GM10248 (cell line): Measurements from ENCODE around the gene ANKS3.

ENCODE experiments used
- CTCF ChIA-PET: fragments of 300-600 bp; sonication (Branson Sonifier 250); formaldehyde crosslinking; extraction: SDS; loops from one replicate; lab custom pipeline; 2021; ENCODE audit warnings: antibody characterized with exemption; lab: Yijun Ruan, JAX
- POLR2A ChIA-PET: fragments of 350-650 bp; sonication (Branson Sonifier 250); formaldehyde crosslinking; extraction: SDS; loops from one replicate; lab custom pipeline; 2020; ENCODE audit warnings: antibody characterized with exemption; lab: Yijun Ruan, JAX
- DNase-seq: peaks from one replicate; pipeline ENCODE4 v3.0.0; 2012; ENCODE audit errors: extremely low spot score
- TF ChIP-seq, protein P1 (sequence below): IDR thresholded peaks from 2 replicates; pipeline ENCODE4 v1.5.1; 2012; ENCODE audit warnings: mild to moderate bottlenecking, low read depth; ENCODE audit errors: extremely low read depth, missing control alignments, control extremely low read depth

The ANKS3 gene

DNA sequence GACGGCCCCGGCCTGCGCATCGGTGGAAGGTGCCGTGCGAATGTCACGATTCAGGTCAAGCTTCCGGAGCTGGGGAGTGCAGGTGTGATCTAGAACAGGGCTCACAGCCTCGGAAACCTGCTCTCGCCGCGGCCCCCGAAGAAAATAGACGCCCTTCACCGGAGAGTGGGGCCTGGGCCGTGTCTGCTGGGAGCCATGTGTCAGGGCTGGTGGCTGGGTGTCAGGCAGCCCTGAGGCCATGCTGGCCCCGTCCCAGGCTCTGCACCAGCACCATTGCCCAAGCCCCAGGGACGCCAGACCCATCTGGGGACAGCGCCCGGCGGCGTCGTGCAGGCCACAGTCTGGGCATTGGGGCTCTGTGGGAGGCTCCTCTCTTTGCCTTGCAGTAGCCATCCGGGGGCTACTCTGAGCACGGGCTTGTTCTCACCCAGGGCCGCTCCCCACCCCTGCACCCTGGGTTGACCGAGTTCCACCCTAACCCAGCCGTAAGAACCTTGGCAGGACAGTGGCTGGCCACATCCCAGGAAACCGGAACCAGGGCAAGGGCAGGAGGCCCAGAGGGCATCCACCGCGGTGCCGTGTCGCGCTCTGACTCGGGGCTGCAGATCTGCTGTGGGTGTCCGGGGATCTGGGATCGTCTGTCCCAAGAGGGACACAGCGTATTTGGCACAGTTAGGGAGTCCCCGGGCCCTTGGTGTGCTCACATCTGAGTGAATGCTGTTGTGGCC is 46.0 kb downstream of the ANKS3 start:
- no peak for DNase-seq
- ChIA-PET CTCF (no interaction called here), POLR2A (interaction anchor here (0.5 kb wide), 1 partner anchor 483 kb away, joined by 3 read pairs; no protein-coding TSS in a partner anchor)
- TF ChIP-seq, protein P1, sequence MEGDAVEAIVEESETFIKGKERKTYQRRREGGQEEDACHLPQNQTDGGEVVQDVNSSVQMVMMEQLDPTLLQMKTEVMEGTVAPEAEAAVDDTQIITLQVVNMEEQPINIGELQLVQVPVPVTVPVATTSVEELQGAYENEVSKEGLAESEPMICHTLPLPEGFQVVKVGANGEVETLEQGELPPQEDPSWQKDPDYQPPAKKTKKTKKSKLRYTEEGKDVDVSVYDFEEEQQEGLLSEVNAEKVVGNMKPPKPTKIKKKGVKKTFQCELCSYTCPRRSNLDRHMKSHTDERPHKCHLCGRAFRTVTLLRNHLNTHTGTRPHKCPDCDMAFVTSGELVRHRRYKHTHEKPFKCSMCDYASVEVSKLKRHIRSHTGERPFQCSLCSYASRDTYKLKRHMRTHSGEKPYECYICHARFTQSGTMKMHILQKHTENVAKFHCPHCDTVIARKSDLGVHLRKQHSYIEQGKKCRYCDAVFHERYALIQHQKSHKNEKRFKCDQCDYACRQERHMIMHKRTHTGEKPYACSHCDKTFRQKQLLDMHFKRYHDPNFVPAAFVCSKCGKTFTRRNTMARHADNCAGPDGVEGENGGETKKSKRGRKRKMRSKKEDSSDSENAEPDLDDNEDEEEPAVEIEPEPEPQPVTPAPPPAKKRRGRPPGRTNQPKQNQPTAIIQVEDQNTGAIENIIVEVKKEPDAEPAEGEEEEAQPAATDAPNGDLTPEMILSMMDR = no peak

DNA sequence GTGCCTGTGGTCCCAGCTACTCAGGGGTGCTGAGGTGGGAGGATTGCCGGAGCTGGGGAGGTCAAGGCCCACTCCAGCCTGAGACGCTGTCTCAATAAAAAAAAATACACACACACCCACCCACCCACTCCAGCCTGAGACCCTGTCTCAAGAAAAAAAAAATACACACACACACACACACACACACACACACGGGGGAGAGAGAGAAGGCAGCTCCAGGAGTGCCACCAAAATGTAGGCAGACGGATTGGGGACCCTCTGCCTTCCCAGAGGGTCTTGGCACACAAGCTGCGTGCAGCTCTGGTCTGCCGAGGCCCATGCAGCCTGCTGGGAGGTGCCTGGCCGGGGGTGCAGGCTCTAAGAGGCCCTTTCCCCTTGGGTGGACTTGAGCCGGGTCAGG is 46.7 kb downstream of the ANKS3 start:
- POLR2A ChIA-PET = interaction anchor here (0.5 kb wide), 1 partner anchor 483 kb away, joined by 3 read pairs; no protein-coding TSS in a partner anchor
- no peak for DNase-seq
- CTCF ChIA-PET = no interaction called here
- TF ChIP-seq, protein P1 = no peak

DNA sequence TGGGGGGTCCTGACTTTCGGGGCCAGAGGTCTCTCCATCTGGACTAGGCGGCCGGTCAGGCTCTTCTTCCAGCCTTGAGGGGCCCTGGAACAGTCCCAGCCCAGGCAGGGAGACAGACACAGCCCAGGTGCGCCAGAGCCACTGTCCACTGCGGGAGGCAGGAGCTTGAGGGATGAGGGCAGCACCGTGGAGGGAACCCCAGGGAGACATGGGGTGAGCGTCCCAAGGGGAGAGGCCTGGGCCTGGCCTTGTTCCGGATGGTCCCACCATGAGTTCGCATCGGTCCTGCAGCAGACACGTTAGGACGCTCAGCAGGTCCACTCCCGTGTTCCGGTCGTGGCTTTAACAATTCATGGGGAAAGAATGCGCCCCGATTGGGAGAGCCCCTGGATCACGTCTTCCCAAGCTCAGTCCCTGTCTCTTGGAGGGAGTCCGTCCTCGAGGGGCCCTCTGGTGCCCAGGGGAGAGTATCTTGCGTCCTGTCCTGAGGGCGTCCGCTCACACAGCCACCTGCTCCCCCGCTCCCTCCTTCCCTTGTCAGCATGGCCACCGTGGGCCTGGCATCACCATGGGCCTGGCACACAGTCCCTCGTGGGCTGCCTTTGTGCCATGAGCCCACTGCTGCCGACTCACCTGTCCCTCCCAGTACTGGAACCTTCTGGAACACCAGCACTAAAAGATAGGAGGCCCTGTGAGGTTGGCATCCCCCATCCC is 47.4 kb downstream of the ANKS3 start:
- POLR2A ChIA-PET = no interaction called here
- CTCF ChIA-PET = no interaction called here
- TF ChIP-seq, protein P1 = no peak
- DNase-seq = no peak

GRCh38 chr16:4685776-4686496 is 48.1 kb downstream of the ANKS3 start:
- CTCF ChIA-PET = no interaction called here
- TF ChIP-seq, protein P1 = no peak
- no peak for DNase-seq
- POLR2A ChIA-PET = no interaction called here

- TF ChIP-seq, protein P1 = no peak
- CTCF ChIA-PET = no interaction called here
- POLR2A ChIA-PET = no interaction called here
- no peak for DNase-seq
Observed at GRCh38 chr16:4685292-4685691, 48.8 kb downstream of the ANKS3 start.

- ChIA-PET CTCF (no interaction called here), POLR2A (no interaction called here)
- TF ChIP-seq, protein P1 = no peak
Observed at GRCh38 chr16:4684763-4685162, 49.3 kb downstream of the ANKS3 start.

More at GRCh38 chr16:4684763-4685162, 49.3 kb downstream of the ANKS3 start:
- no peak for DNase-seq
